Activated CD8-positive, alpha-beta memory T cell treated with anti-CD3 and anti-CD28 coated beads for 4 hours (primary cell): ENCODE results near the gene VCAM1.

Experiments
- DNase-seq, 2 donors: peaks; one replicate each; pipeline ENCODE4 v3.0.0-alpha.2; 2020; ENCODE audit warnings: low read depth in 2 of 2

The VCAM1 gene

DNA sequence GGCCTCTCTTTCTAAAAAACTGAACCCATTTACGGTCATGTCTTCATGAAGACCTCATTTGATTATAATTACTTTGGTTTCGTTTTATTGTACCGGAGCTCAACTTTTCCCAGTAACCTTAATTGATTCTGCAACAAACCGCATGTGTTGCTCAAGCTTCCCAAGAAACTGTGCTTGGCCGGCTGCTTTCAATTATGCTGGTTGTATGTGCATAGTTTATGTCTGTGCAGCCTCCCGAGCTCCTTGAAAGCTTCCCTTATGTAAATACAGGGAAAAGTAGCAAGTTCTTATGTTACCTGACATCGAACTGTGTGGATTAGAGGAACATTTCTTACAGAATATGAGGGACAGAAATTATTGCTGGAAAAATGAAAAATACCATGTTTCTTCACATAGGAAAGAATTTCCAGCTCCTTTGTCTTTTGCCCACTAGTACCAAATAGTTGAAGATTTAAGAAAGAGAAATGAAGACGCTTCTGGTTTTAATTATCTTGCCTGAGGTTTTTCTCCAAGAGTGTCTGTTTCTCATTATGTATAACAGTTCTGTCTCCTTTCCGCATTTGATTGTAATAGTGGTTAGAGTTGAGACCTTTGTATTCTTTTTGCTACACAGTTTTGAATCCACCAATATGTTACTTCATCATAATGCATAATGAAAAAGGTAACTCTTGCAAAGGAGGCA, 2.1 kb downstream of the VCAM1 start:
- DNase-seq = no peak

DNA sequence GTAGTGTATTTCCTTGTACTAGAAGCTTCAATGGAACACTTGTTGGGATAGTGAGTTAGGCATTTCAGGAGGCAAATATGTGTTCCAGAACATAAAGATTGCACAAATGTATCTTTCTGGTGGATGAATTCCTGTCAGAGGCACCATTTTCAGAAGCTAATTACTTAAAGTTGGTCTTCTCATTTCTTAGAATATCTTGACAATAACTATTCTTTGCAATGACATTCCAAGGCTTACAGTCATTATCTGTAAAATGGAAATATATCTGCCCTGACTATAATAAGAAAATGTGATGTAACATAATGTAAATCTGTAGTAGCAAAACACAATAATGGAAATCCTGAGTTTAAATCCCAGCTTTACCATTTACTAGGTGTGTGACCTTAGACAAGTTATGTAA, 2.7 kb downstream of the VCAM1 start:
- DNase-seq = no peak

DNA sequence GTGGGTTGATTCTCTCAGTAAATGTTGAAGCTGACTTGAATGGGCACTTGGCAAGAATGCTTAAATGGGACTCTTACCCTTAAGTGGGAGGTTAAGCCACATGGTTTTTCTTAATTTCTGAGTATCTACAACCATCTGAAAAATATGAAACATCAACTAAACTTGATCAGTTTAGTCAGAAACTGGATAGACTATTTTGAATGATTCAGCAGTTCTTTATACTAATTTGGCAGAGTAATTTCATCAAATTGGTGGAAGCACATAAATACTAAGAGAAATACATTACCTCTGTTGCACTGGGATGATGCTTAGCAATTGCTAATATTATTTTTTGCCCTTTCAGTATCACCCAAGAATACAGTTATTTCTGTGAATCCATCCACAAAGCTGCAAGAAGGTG, 4.7 kb downstream of the VCAM1 start:
- DNase-seq = no peak

DNA sequence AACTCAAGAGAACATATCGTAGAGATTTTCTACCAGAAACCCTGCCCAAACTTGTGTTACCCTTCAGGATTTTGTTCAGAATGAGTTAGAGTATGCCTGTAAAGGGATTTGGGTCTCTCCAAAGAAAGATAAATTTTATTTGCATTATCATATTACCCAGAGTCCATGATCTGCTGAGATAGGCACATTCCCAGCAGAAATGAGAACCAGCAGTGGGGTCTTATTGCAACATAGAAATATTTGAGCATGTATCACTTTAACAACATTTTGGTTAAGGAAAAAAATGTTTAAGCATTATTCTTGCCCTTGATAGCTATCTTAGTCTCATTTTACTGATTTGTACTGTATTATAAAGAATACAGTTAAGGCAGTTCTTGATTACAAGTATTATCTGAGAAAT, 10.6 kb downstream of the VCAM1 start:
- DNase-seq = no peak

DNA sequence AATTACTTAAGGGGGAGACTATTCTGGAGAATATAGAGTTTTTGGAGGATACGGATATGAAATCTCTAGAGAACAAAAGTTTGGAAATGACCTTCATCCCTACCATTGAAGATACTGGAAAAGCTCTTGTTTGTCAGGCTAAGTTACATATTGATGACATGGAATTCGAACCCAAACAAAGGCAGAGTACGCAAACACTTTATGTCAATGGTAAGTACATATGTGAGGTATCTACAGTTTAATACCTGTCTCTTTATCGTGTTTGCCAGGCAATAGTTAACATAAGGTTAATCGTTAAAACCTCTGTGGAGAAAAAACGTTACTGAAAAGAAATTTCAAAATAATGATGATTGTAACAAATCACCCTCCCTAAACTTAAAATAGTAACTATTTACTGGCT, 11.8 kb downstream of the VCAM1 start:
- DNase-seq = no peak

DNA sequence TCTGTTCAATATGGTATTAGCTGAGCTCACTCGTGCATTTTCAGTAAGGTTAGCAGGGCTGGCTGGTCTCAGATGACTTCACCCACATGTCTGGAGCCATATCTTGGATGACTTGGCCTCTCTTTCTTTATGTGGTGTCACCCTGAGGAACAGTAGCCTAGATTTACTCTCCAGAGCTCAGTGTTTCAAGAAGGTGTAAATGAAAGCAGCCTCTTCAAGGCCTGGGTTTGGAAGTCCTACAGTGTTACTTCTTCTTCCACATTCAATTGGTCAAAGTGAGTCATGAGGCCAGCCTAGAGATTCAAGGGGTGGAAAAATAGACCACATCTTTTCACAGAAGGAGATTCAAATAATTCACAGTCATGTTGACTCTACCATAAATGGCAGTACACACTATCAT, 12.2 kb downstream of the VCAM1 start:
- DNase-seq = no peak

DNA sequence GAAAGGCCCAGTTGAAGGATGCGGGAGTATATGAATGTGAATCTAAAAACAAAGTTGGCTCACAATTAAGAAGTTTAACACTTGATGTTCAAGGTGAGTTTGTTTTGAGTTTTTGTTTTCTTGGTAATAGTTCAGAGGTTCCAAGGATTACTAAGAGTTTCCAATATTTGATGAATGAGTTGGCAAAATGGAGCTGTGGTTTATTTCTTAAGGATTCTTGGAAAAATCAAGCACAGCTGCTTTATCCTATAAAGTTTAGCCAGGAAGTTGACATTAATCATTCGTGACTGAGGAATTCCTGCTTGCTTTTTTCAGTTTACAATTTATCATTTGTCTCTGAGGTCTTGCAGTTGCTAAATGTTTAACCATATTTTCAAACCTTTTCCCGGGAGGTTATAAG, 15.1 kb downstream of the VCAM1 start:
- no peak for DNase-seq

DNA sequence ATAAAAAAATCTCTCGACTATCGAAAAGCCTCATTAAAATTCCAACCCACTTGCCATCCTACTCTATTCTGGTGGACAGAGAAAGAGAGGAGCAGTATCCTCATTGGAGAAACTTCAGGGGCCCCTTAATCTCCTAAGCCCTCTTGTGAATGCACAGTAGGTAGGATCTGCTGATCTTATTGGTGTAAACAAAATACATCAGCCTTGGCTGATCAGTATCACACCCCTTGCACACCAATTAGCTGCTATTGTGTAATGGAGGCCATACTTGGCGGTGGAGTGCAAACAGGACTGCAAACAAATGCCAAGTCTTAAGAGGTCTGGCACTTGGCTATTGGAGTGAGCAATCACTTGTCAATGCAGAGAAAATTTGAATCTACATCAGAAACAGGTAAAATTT, 15.7 kb downstream of the VCAM1 start:
- DNase-seq = no peak

DNA sequence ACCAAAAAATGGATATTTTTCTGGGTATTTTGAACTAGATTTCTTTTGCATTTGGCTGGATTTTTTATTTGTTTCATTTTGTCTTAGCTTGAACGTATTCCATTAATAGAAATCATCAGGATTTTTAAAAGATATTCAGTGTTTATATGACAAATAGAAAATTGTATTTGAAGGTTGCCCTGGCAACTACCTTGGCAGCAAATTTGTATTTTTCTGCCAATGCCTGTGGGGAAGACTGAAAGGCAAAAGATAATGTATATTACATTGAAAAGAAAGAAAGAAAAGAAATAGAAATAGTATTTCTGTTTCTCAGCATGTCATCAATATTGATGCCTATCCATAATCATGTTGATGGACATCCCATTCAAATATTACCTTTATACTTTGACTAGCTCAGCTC, 16.8 kb downstream of the VCAM1 start:
- DNase-seq = no peak

DNA sequence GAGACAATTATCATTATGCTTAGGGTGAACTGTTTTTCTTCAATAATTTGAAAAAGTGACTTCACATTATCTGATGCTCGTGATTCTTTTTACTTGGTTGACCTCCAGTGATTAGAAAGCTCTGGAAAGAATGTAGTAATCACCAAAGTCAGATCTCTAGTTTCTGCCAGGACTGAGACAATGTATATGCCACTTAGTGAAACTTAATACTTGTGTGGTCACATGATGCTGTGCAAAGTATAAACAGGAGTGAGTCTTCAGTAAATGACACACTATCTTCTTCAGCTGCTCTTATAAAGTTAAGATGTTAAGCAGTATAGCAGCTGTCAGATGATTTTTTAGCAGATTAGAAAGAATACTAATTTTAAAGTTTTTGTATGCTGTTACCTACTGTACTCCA, 17.2 kb downstream of the VCAM1 start:
- no peak for DNase-seq

DNA sequence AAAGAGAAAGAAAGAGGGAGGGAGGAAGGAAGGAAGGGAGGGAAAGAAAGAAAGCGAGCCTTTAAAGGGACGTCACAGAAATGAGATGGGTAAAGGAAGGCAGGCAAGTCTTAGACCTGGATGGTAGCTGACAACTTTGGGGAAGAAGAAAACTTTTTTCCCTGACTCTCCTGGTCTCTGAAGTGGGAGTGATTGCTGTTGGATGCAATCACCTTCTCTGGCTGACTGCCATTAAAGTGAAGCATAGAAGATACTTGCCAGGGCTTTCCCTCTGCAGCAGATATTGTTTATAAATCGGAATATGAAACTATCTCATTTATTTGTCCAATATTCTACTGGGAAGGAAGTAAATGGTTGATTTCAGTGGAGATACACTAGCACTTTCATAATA, 27.0 kb downstream of the VCAM1 start:
- no peak for DNase-seq

DNA sequence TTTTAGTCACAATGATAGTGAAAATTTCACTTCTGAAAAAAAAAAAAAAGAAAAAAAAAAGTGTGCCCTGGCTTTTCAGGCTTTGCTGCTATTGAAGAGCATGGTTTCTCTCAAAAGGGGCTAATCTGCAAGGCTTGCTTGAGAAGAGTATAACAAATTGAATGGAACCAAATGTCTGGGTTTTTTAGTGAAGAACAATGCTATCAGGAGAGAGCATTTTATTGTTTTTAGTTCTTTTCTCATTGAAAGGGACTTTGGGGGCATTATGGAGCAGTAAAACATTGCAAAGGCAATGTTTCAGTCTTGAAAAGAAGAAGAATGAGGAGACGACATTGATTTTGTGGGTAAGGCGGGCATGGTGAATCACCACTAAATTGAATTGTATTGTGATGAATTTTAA, 28.2 kb downstream of the VCAM1 start:
- DNase-seq = no peak

DNA sequence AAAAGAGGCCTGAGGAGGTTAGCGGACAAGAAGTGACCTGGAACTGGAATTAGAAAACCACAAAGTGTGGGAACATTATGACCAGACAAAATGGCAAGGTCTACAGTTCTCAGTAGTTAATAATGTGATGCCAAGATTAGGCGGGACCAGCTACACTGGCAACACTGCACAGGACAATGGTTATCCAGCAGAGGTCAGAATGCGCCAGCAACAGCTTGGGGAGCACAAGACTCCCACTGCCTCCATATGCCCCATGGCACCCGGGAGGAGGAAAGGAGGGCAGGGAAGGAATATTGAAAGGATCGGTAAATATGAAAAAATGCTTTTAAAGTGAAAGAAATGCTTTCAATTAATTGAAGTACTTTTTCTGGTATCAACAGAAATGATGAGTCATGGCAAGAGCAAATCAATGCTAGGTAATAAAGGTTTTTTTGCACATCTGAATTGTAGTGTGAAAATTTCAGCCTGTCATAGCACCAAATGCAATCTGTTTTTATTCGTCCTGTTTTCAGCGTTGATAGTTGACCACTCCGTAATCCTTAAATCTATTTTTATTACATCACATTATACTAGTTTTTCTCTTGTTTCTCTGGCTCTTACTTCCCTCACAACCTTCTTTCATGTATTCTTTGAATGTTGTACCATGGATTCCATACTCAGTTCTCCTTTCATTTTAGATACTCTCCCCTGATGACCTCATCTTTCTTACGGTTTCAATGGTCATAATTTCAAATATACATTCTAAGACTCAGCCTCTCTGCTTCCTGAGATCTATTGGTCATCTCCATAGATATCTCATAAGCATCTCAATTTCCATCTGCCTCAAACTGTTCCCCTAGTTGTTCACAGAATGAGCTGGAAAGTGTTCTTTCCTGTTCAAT, 30.7 kb downstream of the VCAM1 start:
- DNase-seq = no peak

DNA sequence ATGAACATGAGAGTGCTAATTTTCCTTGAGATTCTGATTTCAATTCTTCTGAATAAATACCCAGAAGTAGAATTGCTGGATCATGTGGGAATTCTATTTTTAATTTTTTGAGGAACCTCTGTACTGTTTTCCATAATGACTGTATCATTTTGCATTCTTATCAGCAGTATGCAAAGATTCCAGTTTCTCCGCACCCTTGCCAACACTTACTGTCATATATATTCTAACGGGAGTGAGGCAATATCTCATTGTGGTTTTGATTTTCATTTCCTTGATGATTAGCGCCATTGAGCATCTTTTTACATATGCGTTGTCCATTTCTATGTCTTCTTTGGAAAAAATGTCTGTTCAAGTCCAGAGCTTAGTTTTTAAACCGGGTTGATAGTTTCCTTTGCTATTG, 33.2 kb downstream of the VCAM1 start:
- DNase-seq = no peak

DNA sequence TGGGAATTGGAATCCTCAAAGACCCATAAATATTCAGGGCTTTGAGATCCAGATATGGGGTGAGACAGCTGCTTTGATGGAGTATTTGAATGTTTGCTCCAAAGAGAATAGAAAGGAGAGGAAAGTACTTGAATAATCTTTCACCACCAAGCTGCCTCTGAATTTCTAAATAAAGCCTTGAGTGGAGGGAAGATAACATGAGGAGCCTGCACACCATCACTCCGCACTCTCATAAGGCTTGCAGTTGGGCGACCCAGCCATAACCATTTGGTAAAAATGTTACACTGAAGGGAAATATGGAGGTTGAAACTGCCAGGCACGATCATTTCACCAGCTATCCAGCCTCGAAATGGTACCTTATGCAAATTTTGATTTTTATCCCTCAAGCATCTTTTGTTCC, 38.4 kb downstream of the VCAM1 start:
- DNase-seq = no peak

DNA sequence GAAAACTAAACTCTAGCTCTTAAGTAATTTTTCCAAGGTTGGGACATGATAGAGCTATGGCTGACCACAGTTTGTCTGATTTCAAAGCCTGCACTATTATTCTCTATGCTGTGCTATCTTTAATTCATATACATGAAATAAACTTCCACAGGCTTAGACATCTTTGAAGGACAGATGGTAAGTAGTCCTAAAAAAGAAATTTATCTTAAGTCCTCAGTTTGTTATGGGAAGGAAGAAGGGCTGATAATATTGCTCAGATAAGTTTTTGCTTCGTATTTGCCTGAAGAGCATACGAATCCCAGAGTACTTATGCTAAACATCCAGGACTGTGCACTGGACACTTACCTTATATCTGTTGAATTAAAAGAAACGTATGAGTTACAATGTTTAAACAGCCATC, 39.6 kb downstream of the VCAM1 start:
- DNase-seq = no peak

DNA sequence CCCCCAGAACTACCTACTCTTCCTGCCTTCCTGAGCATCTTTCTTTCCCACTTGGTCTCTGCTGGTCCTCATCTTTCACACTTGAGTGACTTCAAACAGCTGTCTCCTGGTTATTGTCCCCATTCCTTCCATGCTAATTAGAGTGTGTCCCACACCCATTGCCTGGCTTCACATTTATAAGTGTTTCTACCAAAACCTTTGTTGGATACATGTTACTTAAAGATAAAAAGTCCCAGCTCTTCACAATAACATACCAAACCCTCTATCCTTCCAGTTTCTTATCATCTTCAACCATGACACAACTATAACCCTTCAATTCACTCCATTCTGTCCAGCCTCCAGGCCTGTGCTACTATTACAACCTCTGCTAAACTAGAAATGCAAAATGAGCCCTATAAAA, 41.0 kb downstream of the VCAM1 start:
- DNase-seq = no peak

DNA sequence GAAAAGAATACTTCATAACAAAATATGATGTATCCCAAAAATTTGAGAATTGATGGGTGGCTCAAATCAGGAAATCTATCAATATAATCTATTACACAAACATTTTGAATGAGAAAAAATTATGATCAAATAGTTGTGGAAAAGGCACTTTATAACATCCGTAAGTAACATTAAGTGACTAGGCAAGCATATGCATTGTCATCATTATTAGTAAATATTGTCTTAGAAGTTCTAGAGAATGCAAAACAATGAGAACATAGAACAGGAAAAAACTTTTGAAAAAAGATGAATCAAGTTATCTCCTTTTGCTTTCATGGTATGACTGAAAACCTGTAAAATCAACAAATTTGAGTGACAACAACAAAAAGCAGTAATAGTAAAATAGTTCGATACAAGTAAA, 42.9 kb downstream of the VCAM1 start:
- no peak for DNase-seq

DNA sequence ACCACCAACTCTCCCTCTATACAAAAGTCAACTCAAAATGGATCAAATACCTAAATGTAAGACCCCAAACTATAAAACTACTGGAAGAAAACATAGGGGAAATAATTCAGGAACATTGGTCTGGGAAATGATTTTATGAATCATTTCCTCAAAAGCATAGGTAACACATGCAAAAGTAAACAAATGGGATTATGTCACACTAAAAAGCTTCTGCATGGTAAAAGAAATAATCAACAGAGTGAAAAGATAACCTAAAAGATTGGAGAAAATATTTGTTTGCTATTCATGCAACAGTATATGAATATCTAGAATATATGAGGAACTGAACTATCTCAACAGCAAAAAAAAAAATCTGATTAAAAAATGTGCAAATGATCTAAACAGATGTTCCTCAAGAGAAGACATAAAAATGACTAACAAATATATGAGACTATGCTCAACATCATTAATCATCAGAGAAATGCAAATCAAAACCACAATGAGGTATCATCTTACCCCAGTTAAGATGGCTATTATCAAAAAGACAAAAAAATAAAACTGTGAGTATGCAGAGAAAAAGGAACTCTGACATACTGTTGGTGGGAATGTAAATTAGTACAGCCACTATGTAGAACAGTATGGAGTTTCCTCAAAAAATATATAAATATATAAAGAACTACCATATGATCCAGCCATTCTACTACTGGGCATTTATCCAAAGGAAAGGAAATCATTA, 47.8 kb downstream of the VCAM1 start:
- DNase-seq = no peak

DNA sequence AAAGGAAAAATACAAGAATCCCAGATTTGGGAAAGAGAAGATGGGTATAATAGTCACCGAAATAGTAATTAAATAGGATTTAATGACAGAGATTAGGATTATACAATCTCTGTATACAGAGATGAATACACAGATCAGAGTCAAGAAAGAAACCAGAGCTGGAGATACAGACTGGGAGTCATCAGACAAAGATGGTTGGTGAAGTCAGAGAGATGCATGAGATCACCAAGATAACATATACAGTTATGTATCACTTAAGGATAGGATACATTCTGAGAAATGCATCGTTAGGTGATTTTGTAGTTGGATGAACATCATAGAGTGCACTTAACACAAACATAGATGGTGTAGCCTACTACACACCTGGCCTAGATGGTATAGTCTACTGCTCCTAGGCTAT, 49.8 kb downstream of the VCAM1 start:
- no peak for DNase-seq

DNA sequence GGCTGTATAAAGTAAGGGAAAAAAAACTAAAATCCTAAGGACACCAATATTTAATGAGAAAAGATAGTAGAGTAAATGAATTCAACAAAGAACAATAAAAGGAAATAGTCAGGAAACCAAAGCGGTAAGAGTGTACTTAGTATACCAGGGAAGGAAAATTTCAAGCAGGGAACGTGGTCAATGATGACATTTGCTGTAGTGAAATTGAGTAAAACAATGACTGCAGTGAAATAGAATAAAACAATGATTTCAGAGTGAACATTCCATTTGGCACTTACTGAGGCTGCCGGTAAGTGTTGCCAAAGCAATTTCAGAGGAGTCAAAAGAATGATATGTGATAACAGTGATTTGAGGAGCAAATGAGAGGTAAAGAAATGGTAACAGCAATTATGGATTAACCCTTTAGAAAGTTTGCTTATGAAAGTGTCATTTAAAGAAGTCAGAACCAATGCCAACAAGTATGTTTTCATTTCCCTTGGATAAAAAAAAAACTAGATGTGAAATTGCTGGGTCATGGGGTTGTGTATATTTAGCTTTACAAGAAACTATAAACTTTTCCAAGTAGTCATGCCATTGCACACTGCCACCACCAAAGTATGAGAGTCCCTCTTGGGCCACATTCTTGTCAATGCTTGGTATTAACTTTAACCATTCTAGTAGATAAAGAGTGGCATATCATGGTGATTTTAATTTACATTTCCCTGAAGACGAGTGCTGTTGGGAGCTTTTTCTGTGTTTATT, 50.5 kb downstream of the VCAM1 start:
- no peak for DNase-seq

DNA sequence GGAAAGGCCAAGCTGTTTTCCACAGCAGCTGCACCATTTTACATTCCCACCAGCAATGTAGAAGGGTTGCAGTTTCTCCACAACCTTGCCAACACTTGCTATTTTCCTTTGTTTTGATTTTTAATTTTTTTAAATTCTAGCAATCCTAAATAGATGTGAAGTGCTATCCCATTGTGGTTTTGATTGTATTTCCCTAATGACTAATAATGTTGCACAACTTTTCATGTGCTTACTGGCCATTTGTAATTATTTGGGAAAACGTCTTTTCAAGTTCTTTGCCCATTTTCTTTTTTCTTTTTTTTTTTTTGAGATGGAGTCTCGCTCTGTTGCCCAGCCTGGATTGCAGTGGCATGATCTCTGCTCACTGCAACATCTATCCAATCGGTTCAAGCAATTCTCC, 53.9 kb downstream of the VCAM1 start:
- DNase-seq = no peak
